Activated CD8-positive, alpha-beta memory T cell treated with anti-CD3 and anti-CD28 coated beads for 1 hour (primary cell): ENCODE results near the gene SAFB.
"Not testable (repeated sequence)": the region's sequence is repeated elsewhere in the genome, so short reads cannot be mapped to it uniquely, and the experiment has no call there.

Experiments
- DNase-seq, 2 donors: peaks; one replicate each; pipeline ENCODE4 v3.0.0-alpha.2; 2020; ENCODE audit warnings: low read depth in 1 of 2; ENCODE audit errors: extremely low read depth in 1 of 2

SAFB gene

GRCh38 chr19:5594521-5594950, 28.3 kb upstream of the SAFB start:
- DNase-seq, result no peak

GRCh38 chr19:5595129-5595528, 27.8 kb upstream of the SAFB start:
- DNase-seq, result no peak

- DNase-seq, result no peak
Observed at GRCh38 chr19:5595745-5596144, 27.1 kb upstream of the SAFB start.

- DNase-seq, result no peak
Observed at GRCh38 chr19:5600797-5601196, 22.1 kb upstream of the SAFB start.

DNA sequence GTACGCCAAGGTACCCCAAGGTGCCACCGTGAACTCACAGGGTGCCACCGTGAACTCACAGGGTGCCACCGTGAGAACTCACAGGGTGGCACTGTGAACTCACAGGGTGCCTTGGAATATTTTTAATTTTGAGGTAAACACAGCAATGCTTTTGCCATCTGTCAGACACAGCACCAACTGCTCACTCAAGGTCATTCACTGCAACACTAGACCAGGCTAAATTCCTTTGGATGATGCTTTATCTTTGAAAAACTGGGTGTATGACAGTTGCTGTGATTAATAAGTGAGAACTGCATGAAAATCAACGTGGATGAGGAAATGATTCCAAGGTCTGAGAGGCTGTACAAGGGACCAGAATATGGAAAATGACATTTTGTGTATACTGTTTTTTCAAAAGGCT, 19.3 kb upstream of the SAFB start:
- DNase-seq, result no peak

- no peak for DNase-seq
Observed at GRCh38 chr19:5605362-5605761, 17.5 kb upstream of the SAFB start.

- no peak for DNase-seq
Observed at GRCh38 chr19:5607318-5608275, 15.3 kb upstream of the SAFB start.

DNA sequence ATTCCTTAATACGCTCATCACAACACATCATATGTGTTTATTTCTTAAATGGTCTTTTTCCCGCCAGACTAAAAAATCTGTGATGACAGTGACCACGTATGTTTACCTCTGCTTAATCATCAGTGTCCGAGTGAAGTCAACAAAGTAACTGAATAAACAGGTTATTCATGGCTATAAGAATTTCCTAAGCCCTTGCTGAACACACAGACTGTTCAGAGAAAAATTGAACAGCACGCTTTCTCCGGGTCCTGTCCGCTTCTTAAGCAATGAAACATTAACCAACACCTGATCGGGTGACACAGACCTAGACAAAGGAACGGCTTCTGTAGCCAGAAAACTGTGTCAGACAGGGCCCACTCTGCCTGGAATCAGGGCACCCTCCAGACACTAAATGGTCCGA, 14.6 kb upstream of the SAFB start:
- no peak for DNase-seq

- DNase-seq, result not testable (repeated sequence)
Observed at GRCh38 chr19:5608766-5609165, 14.1 kb upstream of the SAFB start.

- no peak for DNase-seq
Observed at GRCh38 chr19:5609881-5610448, 12.9 kb upstream of the SAFB start.

DNA sequence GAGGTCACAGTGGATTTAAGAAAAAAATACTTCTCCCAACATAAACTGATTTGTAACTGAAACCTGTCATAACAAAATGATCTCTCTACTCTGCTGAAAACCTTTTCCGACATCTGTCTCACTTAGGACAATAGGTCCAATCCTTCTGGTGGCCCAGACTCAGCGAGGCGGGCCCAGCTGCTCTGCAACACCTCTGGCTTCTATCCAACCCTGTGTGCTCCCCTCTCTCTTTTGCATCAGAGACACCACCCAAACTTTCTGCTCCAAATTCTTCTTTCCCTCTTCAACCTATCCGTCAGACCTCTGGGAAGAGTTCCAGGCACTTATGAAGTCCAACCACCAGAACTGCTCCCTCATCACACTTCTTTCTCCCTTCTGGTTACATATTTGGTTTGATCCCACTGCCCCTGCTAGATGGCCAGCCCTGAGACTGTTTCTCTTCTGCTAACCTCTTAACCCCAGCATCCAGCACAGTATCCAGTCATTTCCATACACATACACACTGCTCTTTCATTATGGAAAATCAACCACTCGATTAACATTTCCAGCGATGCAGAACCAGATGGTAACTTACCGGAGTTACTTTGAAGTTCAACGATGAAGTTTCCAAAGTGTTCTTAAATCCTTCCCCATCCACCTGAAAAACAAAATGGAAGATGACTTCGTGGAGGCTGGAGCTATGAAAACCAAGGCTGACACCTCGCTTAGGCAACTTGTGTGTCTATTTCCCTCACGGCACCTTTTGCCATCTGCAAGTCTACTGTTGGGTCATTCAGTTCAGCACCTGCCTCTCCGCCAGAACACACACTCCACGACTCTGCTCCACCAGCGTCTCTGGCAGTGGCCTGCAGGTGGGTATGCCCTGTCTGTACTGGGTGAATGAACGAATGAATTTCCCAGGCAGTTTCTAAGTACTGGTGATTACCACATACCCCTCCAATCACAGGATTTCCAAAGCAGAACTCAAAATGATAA, 9.7 kb upstream of the SAFB start:
- DNase-seq, result no peak

DNA sequence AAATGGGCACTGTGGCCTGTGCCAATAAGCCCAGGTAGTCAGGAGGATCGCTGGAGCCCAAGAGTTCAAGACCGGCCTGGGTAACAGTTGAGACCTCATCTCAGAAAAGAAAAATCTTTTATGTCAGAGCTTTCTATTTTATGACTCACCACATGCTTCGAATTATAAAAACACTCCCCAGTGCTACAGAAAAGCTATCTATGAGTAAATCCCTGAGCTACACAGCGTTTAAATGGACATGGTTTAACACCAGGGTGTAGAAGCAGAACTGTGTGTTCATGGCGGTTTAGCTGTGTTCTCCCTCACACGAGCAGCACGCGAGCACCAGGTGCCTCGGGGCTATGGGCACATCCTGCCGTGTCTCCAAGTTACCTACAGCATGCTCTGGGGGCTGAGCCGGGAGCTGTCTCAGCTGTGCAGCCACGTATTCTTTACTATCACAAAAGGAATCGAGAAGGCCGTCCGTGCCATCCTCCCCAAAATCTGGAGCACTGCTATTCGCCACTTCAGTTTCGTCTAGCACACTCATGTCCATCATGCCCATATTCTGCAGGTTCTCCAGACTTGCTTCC, 7.0 kb upstream of the SAFB start:
- DNase-seq, result no peak

DNA sequence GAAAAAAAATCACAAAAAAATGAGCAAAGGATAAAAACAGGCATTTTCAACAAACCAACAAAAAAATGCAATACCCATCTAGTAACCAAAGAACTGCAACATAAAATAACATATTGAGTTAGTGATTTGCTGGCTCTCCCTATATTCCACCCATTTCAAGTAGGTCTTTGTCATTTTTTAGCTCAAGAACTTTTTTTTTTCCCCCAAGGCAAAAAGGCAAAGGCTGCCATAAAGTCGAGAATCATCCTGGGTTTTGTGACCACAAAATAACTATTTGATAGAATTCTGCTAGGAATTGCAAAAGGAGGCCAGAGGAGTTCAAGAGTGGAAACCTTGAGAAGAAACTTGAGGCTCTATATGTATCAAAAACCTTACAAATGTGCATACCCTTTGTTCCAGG, 5.8 kb upstream of the SAFB start:
- DNase-seq, result no peak

DNA sequence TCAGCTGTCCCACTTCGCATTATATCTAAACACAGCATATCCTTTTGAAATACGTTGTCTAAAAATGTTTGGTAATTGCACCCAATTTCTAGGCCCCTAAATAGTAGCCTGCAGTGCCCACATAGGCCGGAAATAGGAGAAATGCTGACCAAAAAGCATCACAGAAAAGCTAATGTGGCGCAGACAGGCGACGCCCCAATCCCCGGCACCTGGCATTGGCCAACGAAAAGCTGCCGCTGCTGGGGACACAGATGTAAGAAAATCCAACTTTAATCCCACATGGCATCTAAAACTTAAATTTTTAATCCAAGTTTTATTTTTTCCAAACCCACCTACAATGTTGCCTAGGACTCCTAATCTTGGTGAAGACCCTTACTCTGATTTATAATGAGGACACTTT, 4.3 kb upstream of the SAFB start:
- no peak for DNase-seq

DNA sequence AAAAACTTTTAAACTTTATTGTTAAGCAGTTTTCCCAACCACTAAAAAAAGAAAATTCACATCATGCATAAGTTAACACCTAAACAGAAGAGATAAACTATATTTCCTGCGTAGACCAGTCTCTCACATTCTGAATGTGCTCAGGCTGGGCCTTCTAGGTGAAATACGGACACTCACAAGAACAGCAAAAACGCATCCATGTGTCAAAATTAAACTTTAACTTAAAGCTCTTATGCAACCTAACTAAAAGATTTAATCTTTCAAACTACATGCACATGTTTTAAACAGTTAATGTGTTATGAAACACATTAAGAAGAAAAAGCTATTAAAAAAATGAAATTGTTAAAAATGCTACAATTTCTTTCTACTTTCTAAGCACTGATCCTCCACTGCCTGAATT, 2.9 kb upstream of the SAFB start:
- no peak for DNase-seq

DNA sequence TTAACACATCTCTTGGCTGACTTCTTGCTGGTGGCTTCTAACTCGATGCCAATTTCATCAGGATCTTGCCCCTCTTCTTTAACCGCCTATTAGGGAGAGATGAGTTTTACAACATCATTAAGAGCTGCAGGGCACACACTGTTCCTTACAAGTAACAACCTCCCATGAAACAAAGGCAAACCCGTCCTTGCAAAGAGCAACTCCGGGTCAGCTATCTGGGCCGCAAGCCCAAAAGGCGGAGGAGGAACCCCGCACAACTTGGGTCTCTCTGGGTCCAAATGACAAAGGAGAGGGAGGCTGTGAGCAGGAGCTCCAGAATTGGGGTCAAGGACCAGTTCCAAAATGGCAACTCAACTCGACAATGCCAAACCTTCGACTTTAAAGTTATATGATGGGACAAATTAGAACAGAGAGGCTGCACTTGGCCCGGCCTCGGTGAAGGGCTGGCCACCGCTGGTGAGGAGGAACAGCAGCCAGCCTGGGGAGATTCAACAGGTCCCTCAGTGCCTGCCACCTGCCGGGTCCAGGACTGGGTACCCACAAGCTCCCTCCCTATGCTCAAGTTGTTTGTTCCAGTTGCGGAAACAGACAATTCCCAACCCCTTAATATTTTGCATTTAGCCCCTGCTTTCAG, 1.5 kb upstream of the SAFB start:
- DNase-seq, result no peak

DNA sequence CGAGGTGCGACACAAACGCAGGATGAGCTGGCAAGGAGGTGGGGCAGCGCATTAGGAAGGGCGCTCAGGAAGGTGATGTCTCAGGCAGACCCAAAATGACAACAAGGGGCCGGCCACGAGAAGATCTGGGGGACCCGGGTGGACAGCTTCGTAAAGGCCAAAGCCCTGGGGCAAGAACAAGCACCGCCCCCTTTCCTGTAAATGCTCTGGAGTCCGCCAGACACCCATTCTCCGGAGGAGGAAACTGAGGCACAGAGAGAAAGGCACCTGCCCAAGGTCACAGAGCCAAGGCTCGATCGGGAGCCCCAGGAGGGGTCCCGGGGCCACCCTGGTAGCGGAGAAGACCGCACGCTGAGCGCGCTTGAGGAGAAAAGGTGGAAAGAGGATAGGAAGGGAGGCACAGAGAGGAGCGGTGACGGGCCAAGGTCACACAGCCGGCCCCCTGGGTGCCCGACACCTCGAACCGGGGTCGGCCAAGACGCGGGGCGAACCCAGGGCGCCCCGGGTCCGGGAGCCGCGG, 878 bp upstream of the SAFB start:
- no peak for DNase-seq

GRCh38 chr19:5623397-5624017, 624 bp downstream of the SAFB start:
- no peak for DNase-seq

DNA sequence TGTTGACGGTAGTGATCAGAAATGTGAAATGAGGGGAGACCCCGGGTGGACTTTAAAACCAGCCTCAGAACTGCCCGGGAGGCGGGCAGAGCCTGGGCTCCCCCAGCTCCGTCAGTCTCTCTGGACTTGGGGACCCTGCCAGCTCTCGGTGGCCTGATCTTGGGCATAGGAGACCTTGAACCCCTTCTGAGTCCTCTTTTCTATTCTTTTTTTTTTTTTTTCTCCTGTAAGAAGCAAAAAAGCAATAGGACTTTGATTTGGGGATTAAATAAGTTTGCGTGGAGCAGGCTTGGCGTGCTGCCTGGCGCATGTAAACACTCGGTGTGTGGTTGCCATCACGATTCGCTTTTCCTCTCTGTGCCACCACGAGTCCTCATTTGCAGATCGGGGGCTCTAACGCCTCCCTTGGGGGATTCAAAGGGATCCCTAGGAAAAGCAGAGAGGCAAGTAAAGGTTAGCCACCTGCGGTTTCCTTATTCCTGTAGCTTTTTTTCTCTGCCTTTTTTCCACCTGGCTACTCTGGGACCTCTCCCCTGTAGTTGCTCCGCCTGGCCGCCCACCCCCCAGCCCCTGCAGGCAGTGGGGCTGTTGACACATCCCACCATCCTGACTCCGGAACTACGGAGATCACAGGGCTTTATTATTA, 1.3 kb downstream of the SAFB start:
- DNase-seq, result no peak
